Measurements from ENCODE around the gene OR14J1.
"Not testable (repeated sequence)": the region's sequence is repeated elsewhere in the genome, so short reads cannot be mapped to it uniquely, and the experiment has no call there.

The OR14J1 gene

GRCh38 chr6:29325777-29326176 is 24.3 kb downstream of the OR14J1 start:
- H3K36me3 ChIP-seq (ENCODE audit: insufficient read depth, low read length), result no peaks in the 10 kb centered on the region
- DNase-seq (ENCODE audit: low read depth, low spot score), result no peak
- no peak overlapping the region for H3K27ac ChIP-seq
- no peak overlapping the region for H3K4me3 ChIP-seq
- H3K9me3 ChIP-seq (ENCODE audit: low read depth, low read length), result no peaks in the 10 kb centered on the region
- no peak overlapping the region for H3K9ac ChIP-seq (ENCODE audit: insufficient read length)
- TF ChIP-seq POLR2AphosphoS5 (IDR thresholded peaks at IDR 0.05; ENCODE audit: borderline replicate concordance, low read depth, low read length) (no peak), EZH2 (IDR thresholded peaks at IDR 0.05) (no peak), FOXP2 (optimal IDR thresholded peaks at IDR 0.05; ENCODE audit: control extremely low read depth, extremely low read length, insufficient read depth) (no peak)

GRCh38 chr6:29332676-29333075 is 31.2 kb downstream of the OR14J1 start:
- H3K4me3 ChIP-seq, result no peak overlapping the region
- no peak overlapping the region for H3K27ac ChIP-seq
- H3K9ac ChIP-seq (ENCODE audit: insufficient read length), result no peak overlapping the region
- no peaks in the 10 kb centered on the region for H3K9me3 ChIP-seq (ENCODE audit: low read depth, low read length)
- no peak for TF ChIP-seq EZH2 (IDR thresholded peaks at IDR 0.05)
- no peak for TF ChIP-seq FOXP2 (optimal IDR thresholded peaks at IDR 0.05; ENCODE audit: control extremely low read depth, extremely low read length, insufficient read depth)
- TF ChIP-seq POLR2AphosphoS5 (IDR thresholded peaks at IDR 0.05; ENCODE audit: borderline replicate concordance, low read depth, low read length), result no peak
- H3K36me3 ChIP-seq (ENCODE audit: insufficient read depth, low read length), result no peaks in the 10 kb centered on the region
- DNase-seq (ENCODE audit: low read depth, low spot score), result no peak

- Histone ChIP-seq H3K9me3 (ENCODE audit: low read depth, low read length) (no peaks in the 10 kb centered on the region), H3K36me3 (ENCODE audit: insufficient read depth, low read length) (no peaks in the 10 kb centered on the region), H3K27ac (no peak overlapping the region), H3K9ac (ENCODE audit: insufficient read length) (no peak overlapping the region), H3K4me3 (no peak overlapping the region)
- DNase-seq (ENCODE audit: low read depth, low spot score), result no peak
- TF ChIP-seq POLR2AphosphoS5 (IDR thresholded peaks at IDR 0.05; ENCODE audit: borderline replicate concordance, low read depth, low read length), result no peak
- TF ChIP-seq FOXP2 (optimal IDR thresholded peaks at IDR 0.05; ENCODE audit: control extremely low read depth, extremely low read length, insufficient read depth), result no peak
- TF ChIP-seq EZH2 (IDR thresholded peaks at IDR 0.05), result no peak
Measured at GRCh38 chr6:29336269-29336668, 34.8 kb downstream of the OR14J1 start.

- no peak for DNase-seq (ENCODE audit: low read depth, low spot score)
- TF ChIP-seq FOXP2 (optimal IDR thresholded peaks at IDR 0.05; ENCODE audit: control extremely low read depth, extremely low read length, insufficient read depth) (no peak), POLR2AphosphoS5 (IDR thresholded peaks at IDR 0.05; ENCODE audit: borderline replicate concordance, low read depth, low read length) (no peak), EZH2 (IDR thresholded peaks at IDR 0.05) (no peak)
- Histone ChIP-seq H3K9me3 (ENCODE audit: low read depth, low read length) (no peaks in the 10 kb centered on the region), H3K27ac (no peak overlapping the region), H3K4me3 (no peak overlapping the region), H3K36me3 (ENCODE audit: insufficient read depth, low read length) (no peaks in the 10 kb centered on the region), H3K9ac (ENCODE audit: insufficient read length) (no peak overlapping the region)
Measured at GRCh38 chr6:29345380-29345779, 43.9 kb downstream of the OR14J1 start.

- H3K27ac ChIP-seq; DNase-seq (ENCODE audit: low read depth, low spot score); H3K36me3 ChIP-seq (ENCODE audit: insufficient read depth, low read length); H3K9me3 ChIP-seq (ENCODE audit: low read depth, low read length); H3K4me3 ChIP-seq; H3K9ac ChIP-seq (ENCODE audit: insufficient read length): not testable (repeated sequence)
Measured at GRCh38 chr6:29349348-29349747, 47.8 kb downstream of the OR14J1 start.

- no peak for TF ChIP-seq FOXP2 (optimal IDR thresholded peaks at IDR 0.05; ENCODE audit: control extremely low read depth, extremely low read length, insufficient read depth)
- no peak for TF ChIP-seq EZH2 (IDR thresholded peaks at IDR 0.05)
- TF ChIP-seq POLR2AphosphoS5 (IDR thresholded peaks at IDR 0.05; ENCODE audit: borderline replicate concordance, low read depth, low read length), result no peak
Measured at GRCh38 chr6:29354980-29355379, 53.5 kb downstream of the OR14J1 start.

GRCh38 chr6:29355603-29356002 is 54.1 kb downstream of the OR14J1 start:
- Histone ChIP-seq H3K9ac (ENCODE audit: insufficient read length) (no peak overlapping the region), H3K4me3 (no peak overlapping the region), H3K36me3 (ENCODE audit: insufficient read depth, low read length) (no peaks in the 10 kb centered on the region), H3K9me3 (ENCODE audit: low read depth, low read length) (no peaks in the 10 kb centered on the region), H3K27ac (no peak overlapping the region)
- TF ChIP-seq FOXP2 (optimal IDR thresholded peaks at IDR 0.05; ENCODE audit: control extremely low read depth, extremely low read length, insufficient read depth), result no peak
- no peak for DNase-seq (ENCODE audit: low read depth, low spot score)

More at GRCh38 chr6:29354980-29355379, 53.5 kb downstream of the OR14J1 start:
- H3K9me3 ChIP-seq (ENCODE audit: low read depth, low read length), result no peaks in the 10 kb centered on the region
- H3K9ac ChIP-seq (ENCODE audit: insufficient read length), result no peak overlapping the region
- no peaks in the 10 kb centered on the region for H3K36me3 ChIP-seq (ENCODE audit: insufficient read depth, low read length)
- no peak for DNase-seq (ENCODE audit: low read depth, low spot score)
- no peak overlapping the region for H3K4me3 ChIP-seq
- H3K27ac ChIP-seq, result no peak overlapping the region

Measured in SK-N-MC (cell line).